IMR-90 (cell line): ENCODE data around the gene ZNF610. TPM values are rescaled to one million over a fixed set of nuclear protein-coding genes. Genes with fewer than 3 reads are reported as not detected.
A peak's percentile ranks its signal among the peaks of the same experiment; 100 is the strongest.

Source experiments
- ATAC-seq: fragments of 200-7000 bp; cut with Tn5 transposase; 2 replicates; pipeline ENCODE4 v1.9.1; 2020; ENCODE audit warnings: low read depth, mild to moderate bottlenecking, moderate library complexity
- BruUV-seq: library from RNA; stranded (reverse); fragments of 400-500 nt; replicated peaks from 2 replicates; lab custom pipeline; 2021; lab: Mats Ljungman, UMichigan
- CTCF ChIA-PET: fragments of 300-600 bp; formaldehyde crosslinking; extraction: SDS; loops from one replicate; lab custom pipeline; 2021; ENCODE audit warnings: antibody characterized with exemption; lab: Yijun Ruan, JAX
- POLR2A ChIA-PET: fragments of 300-600 bp; sonication (Branson Sonifier 250); formaldehyde crosslinking; loops from one replicate; lab custom pipeline; 2022; ENCODE audit warnings: antibody characterized with exemption; ENCODE audit not compliant: unreplicated experiment; lab: Charles Lee
- DNase-seq: peaks from one replicate; pipeline ENCODE4 v3.0.0; 2013
- H2AFZ ChIP-seq: replicated peaks from 2 replicates; pipeline ENCODE3; 2013; ENCODE audit warnings: low read length, mild to moderate bottlenecking; ENCODE audit not compliant: poor library complexity
- H2AK5ac ChIP-seq: 2 replicates; pipeline ENCODE4 v1.6.1; 2013; ENCODE audit warnings: low read depth, low read length, inconsistent platforms
- H2AK9ac ChIP-seq: replicated peaks from 2 replicates; pipeline ENCODE3; 2013; ENCODE audit warnings: mild to moderate bottlenecking, low read depth, low read length, moderate library complexity; ENCODE audit not compliant: poor library complexity
- H2BK120ac ChIP-seq: 2 replicates; pipeline ENCODE4 v1.6.1; 2013; ENCODE audit warnings: low read depth, low read length, inconsistent platforms
- H2BK15ac ChIP-seq: 3 replicates; pipeline ENCODE4 v1.6.1; 2013; ENCODE audit warnings: low read depth, low read length, inconsistent platforms
- H2BK20ac ChIP-seq: 2 replicates; pipeline ENCODE4 v1.6.1; 2013; ENCODE audit warnings: low read depth, mild to moderate bottlenecking, inconsistent platforms, low read length, moderate library complexity
- H2BK5ac ChIP-seq: 2 replicates; pipeline ENCODE4 v1.6.1; 2013; ENCODE audit warnings: mild to moderate bottlenecking, low read depth, low read length, inconsistent platforms; ENCODE audit not compliant: poor library complexity, severe bottlenecking
- H3K14ac ChIP-seq: replicated peaks from 2 replicates; pipeline ENCODE4 v1.6.1; 2013; ENCODE audit warnings: low read depth, low read length, inconsistent platforms
- H3K18ac ChIP-seq: 2 replicates; pipeline ENCODE4 v1.6.1; 2013; ENCODE audit warnings: low read depth, low read length, control low read depth
- H3K23ac ChIP-seq: 2 replicates; pipeline ENCODE4 v1.6.1; 2013; ENCODE audit warnings: low read depth, low read length, inconsistent platforms
- H3K27ac ChIP-seq: 2 replicates; pipeline ENCODE4 v1.5.1; 2013; ENCODE audit warnings: mild to moderate bottlenecking, control low read depth, low read length; ENCODE audit not compliant: insufficient read depth
- H3K27me3 ChIP-seq: 2 replicates; pipeline ENCODE4 v1.6.1; 2013; ENCODE audit warnings: low read length; ENCODE audit not compliant: control insufficient read depth, insufficient read depth
- H3K36me3 ChIP-seq: 2 replicates; pipeline ENCODE4 v1.6.1; 2013; ENCODE audit warnings: low read length, mixed read lengths; ENCODE audit not compliant: control insufficient read depth, insufficient read depth
- H3K4ac ChIP-seq: 2 replicates; pipeline ENCODE4 v1.6.1; 2013; ENCODE audit warnings: low read depth, low read length, inconsistent platforms
- H3K4me1 ChIP-seq: 2 replicates; pipeline ENCODE4 v1.6.1; 2013; ENCODE audit warnings: low read length, mixed read lengths; ENCODE audit not compliant: control insufficient read depth, insufficient read depth
- H3K4me2 ChIP-seq: 2 replicates; pipeline ENCODE4 v1.6.1; 2013; ENCODE audit warnings: low read depth, mild to moderate bottlenecking, control low read depth, low read length, moderate library complexity
- H3K4me3 ChIP-seq: 2 replicates; pipeline ENCODE4 v1.5.1; 2013; ENCODE audit warnings: low read depth, mild to moderate bottlenecking, control low read depth, low read length, moderate library complexity; ENCODE audit not compliant: insufficient read depth
- H3K56ac ChIP-seq: 2 replicates; pipeline ENCODE4 v1.6.1; 2013; ENCODE audit warnings: low read length, inconsistent platforms; ENCODE audit not compliant: insufficient read depth; ENCODE audit errors: extremely low read depth
- H3K79me1 ChIP-seq, 2 experiments: 2 replicates each; pipeline ENCODE4 v1.6.1; 2013; ENCODE audit warnings: low read length in 2 of 2, inconsistent platforms in 1 of 2, low read depth in 1 of 2
- H3K9ac ChIP-seq: 2 replicates; pipeline ENCODE4 v1.6.1; 2013; ENCODE audit warnings: low read depth, low read length, control low read depth
- H3K9me1 ChIP-seq: 2 replicates; pipeline ENCODE4 v1.6.1; 2013; ENCODE audit warnings: low read length, inconsistent platforms; ENCODE audit not compliant: insufficient read depth
- H3K9me3 ChIP-seq: 2 replicates; pipeline ENCODE4 v1.6.1; 2013; ENCODE audit warnings: low read length; ENCODE audit not compliant: control insufficient read depth, insufficient read depth
- H4K20me1 ChIP-seq: 2 replicates; pipeline ENCODE4 v1.6.1; 2013; ENCODE audit warnings: low read length, inconsistent platforms; ENCODE audit not compliant: insufficient read depth
- H4K5ac ChIP-seq: 2 replicates; pipeline ENCODE4 v1.6.1; 2013; ENCODE audit warnings: mild to moderate bottlenecking, low read depth, low read length, control low read depth
- H4K8ac ChIP-seq, 2 experiments: 2 replicates each; pipeline ENCODE4 v1.6.1; 2013; ENCODE audit warnings: low read depth in 2 of 2, low read length in 2 of 2, control low read depth in 1 of 2, inconsistent platforms in 1 of 2
- H4K91ac ChIP-seq: 2 replicates; pipeline ENCODE4 v1.6.1; 2013; ENCODE audit warnings: low read depth, low read length, inconsistent platforms; ENCODE audit not compliant: insufficient read depth
- CEBPB ChIP-seq: IDR thresholded peaks from 2 replicates; pipeline ENCODE4 v1.6.1; 2012; ENCODE audit warnings: low read depth, low read length, improper control_type of control experiment
- CHD1 ChIP-seq: IDR thresholded peaks from 2 replicates; pipeline ENCODE4 v1.6.1; 2012; ENCODE audit warnings: low read depth, low read length, improper control_type of control experiment
- CTCF ChIP-seq: conservative IDR thresholded peaks from 2 replicates; pipeline ENCODE4 v1.5.1; 2012; ENCODE audit warnings: mild to moderate bottlenecking, low read depth, low read length, improper control_type of control experiment
- FOS ChIP-seq: fragments of 150-350 bp; IDR thresholded peaks from 2 replicates; pipeline ENCODE4 v1.6.1; 2016; ENCODE audit warnings: low read depth, low read length
- MAFK ChIP-seq: IDR thresholded peaks from 2 replicates; pipeline ENCODE4 v1.6.1; 2012; ENCODE audit warnings: low read depth, low read length, improper control_type of control experiment
- MXI1 ChIP-seq: IDR thresholded peaks from 2 replicates; pipeline ENCODE4 v1.6.1; 2012; ENCODE audit warnings: low read depth, mild to moderate bottlenecking, low read length, moderate library complexity, borderline replicate concordance
- NFE2L2 ChIP-seq: fragments of 150-350 bp; IDR thresholded peaks from 2 replicates; pipeline ENCODE4 v1.6.1; 2016; ENCODE audit warnings: low read depth, mild to moderate bottlenecking, low read length
- POLR2A ChIP-seq: IDR thresholded peaks from 2 replicates; pipeline ENCODE4 v1.6.1; 2012; ENCODE audit warnings: mild to moderate bottlenecking, low read depth, low read length
- USF2 ChIP-seq: fragments of 150-350 bp; IDR thresholded peaks from 2 replicates; pipeline ENCODE4 v1.6.1; 2017; ENCODE audit warnings: mild to moderate bottlenecking, antibody characterized with exemption, low read length, low read depth
- whole genome bisulfite sequencing, 2 experiments: methylation state at CpG; one replicate each; pipeline versions ENCODE4 v1.1.5 to v1.1.7; 2013; ENCODE audit warnings: missing lambda C conversion rate in 2 of 2; ENCODE audit not compliant: insufficient read length in 1 of 2; ENCODE audit errors: extremely low coverage in 2 of 2; 5-methylcytosine and 5-hydroxymethylcytosine counted together
- dilution Hi-C: fragments of 300-500 bp; cut with HindIII; formaldehyde crosslinking; loops from one replicate; pipeline ENCODE4 v1.14.3; 2018; ENCODE audit warnings: low sequenced_read_pairs; ENCODE audit not compliant: unreplicated experiment
- in situ Hi-C: fragments of 300-500 bp; cut with MboI; formaldehyde crosslinking; loops from 3 replicates; pipeline ENCODE4 v1.14.3; 2019; ENCODE audit warnings: low sequenced_read_pairs, inconsistent platforms, mixed read lengths
- intact Hi-C: fragments of 100-400 bp; cut with micrococcal nuclease; formaldehyde crosslinking; loops from 2 replicates; pipeline ENCODE4 v1.10.0; 2022
- polyA plus RNA-seq, 3 experiments: library from polyadenylated mRNA; depleted of rRNA; stranded (reverse); fragments of >200 nt; gene quantifications; 2 replicates each; pipeline ENCODE4 v1.2.3, GENCODE V29; 2012; ENCODE audit warnings: low replicate concordance in 1 of 3
- total RNA-seq: library from RNA; depleted of rRNA; stranded (reverse); fragments of >200 nt; gene quantifications from 2 replicates; pipeline ENCODE4 v1.2.3, GENCODE V29; 2012

ZNF610 gene
- total and polyA plus RNA-seq, 2 of the 4 experiments (the other 2 are of a cell fraction): 1.6 to 3.6 TPM

- Histone ChIP-seq H4K8ac (peak overlapping the region; percentile 82 to 88; a peak in 3 of 4 replicates), H4K91ac (0 out of 2 replicates have a peak overlapping the region, but pooled peaks have one; percentile 20), H2BK15ac (no peak overlapping the region), H3K4me2 (peak overlapping the region; percentile 42), H3K56ac (no peak overlapping the region), H4K20me1 (no peaks in the 10 kb centered on the region), H3K27ac (peak overlapping the region; percentile 3; the same call in 1 of the 2 replicates), H3K79me1 (peaks cover 0 to 8% of the 10 kb centered on the region in 2 experiments; a peak in 1 of 4 replicates), H2AK5ac (no peak overlapping the region), H2BK120ac (no peak overlapping the region), H3K4ac (no peak overlapping the region), H2BK20ac (no peak overlapping the region), H2AK9ac (no peak overlapping the region), H3K14ac (0 out of 2 replicates have a peak overlapping the region, but pooled peaks have one; percentile 15), H3K36me3 (peaks cover 3% of the 10 kb centered on the region), H3K23ac (no peak overlapping the region), H3K9me3 (peaks cover 23% of the 10 kb centered on the region), H3K4me3 (peak overlapping the region; percentile 86), H3K9ac (no peak overlapping the region), H3K4me1 (peaks cover 2% of the 10 kb centered on the region; the same call in 1 of the 2 replicates), H4K5ac (peak overlapping the region; percentile 75), H3K27me3 (no peaks in the 10 kb centered on the region), H3K9me1 (no peaks in the 10 kb centered on the region), H2AFZ (peak overlapping the region; percentile 83), H3K18ac (no peak overlapping the region), H2BK5ac (no peak overlapping the region)
- ChIA-PET CTCF (no interaction called here), POLR2A (no interaction called here)
- TF ChIP-seq CEBPB: no peak
- TF ChIP-seq FOS: no peak
- no peak for TF ChIP-seq NFE2L2
- TF ChIP-seq MXI1: no peak
- TF ChIP-seq USF2: no peak
- no peak for TF ChIP-seq MAFK
- TF ChIP-seq POLR2A: no peak
- TF ChIP-seq CHD1: no peak
- TF ChIP-seq CTCF: no peak
- 46% methylated on average over 3 of the region's 9 CpGs; no CpG with 5 or more reads in 1 of the 2 experiments for WGBS, 2 experiments
- dilution Hi-C loops (no loop called here), in situ Hi-C loops (no loop called here), intact Hi-C loops (no loop called here)
- ATAC-seq: peak; percentile 27
- DNase-seq: no peak
- BruUV-seq: no TSS peak
These were observed 301 bp upstream of the ZNF610 start for GRCh38 chr19:52335768-52336116.
